Glutamatergic neuron (in vitro differentiated cells): Measurements from ENCODE around the gene DDX56. TPM values are rescaled to one million over a fixed set of nuclear protein-coding genes. Genes with fewer than 3 reads are reported as not detected.

Source experiments
- DNase-seq: peaks from one replicate; pipeline ENCODE4 v3.0.0; 2022
- H3K27ac Mint-ChIP-seq: one replicate; pipeline ENCODE4 v1.8.0; 2020; ENCODE audit warnings: mild to moderate bottlenecking, mixed read lengths, inconsistent platforms; ENCODE audit not compliant: unreplicated experiment
- H3K27me3 Mint-ChIP-seq: one replicate; pipeline ENCODE4 v1.8.0; 2020; ENCODE audit warnings: mild to moderate bottlenecking, moderate library complexity, mixed read lengths, inconsistent platforms; ENCODE audit not compliant: unreplicated experiment
- H3K36me3 Mint-ChIP-seq: one replicate; pipeline ENCODE4 v1.8.0; 2020; ENCODE audit warnings: mild to moderate bottlenecking, mixed read lengths, inconsistent platforms; ENCODE audit not compliant: unreplicated experiment
- H3K4me1 Mint-ChIP-seq: one replicate; pipeline ENCODE4 v1.8.0; 2020; ENCODE audit warnings: mild to moderate bottlenecking, low read depth, mixed read lengths, inconsistent platforms; ENCODE audit not compliant: unreplicated experiment
- H3K4me3 Mint-ChIP-seq: one replicate; pipeline ENCODE4 v1.8.0; 2020; ENCODE audit warnings: mild to moderate bottlenecking, mixed read lengths, inconsistent platforms; ENCODE audit not compliant: unreplicated experiment
- H3K9me3 Mint-ChIP-seq: one replicate; pipeline ENCODE4 v1.8.0; 2020; ENCODE audit warnings: mild to moderate bottlenecking, moderate library complexity, mixed read lengths, inconsistent platforms; ENCODE audit not compliant: unreplicated experiment
- CTCF ChIP-seq: fragments of 200-600 bp; sonication (generic); IDR thresholded peaks from one replicate; pipeline ENCODE4 v1.5.0; 2021; ENCODE audit not compliant: partially characterized antibody, unreplicated experiment
- total RNA-seq: library from RNA; stranded (reverse); fragmentation: NEBNext Ultra II Directional; extraction: Animal tissue kit (Norgen Biotek cat#: 25700); gene quantifications from one replicate; pipeline ENCODE4 v1.2.1, GENCODE V29; 2021; ENCODE audit not compliant: unreplicated experiment

Gene DDX56
- total RNA-seq, 1 donor from 2014 or later = 84.3 TPM

GRCh38 chr7:44618753-44619152 is 45.0 kb upstream of the DDX56 start:
- H3K36me3 Mint-ChIP-seq = no peaks in the 10 kb centered on the region
- peaks cover 3% of the 10 kb centered on the region for H3K9me3 Mint-ChIP-seq
- H3K27me3 Mint-ChIP-seq = peaks cover 3% of the 10 kb centered on the region
- no peak overlapping the region for H3K4me3 Mint-ChIP-seq
- TF ChIP-seq CTCF = no peak
- H3K27ac Mint-ChIP-seq = no peak overlapping the region
- peaks cover 19% of the 10 kb centered on the region for H3K4me1 Mint-ChIP-seq
- DNase-seq = no peak

- no peak for DNase-seq
- no peaks in the 10 kb centered on the region for H3K36me3 Mint-ChIP-seq
- H3K27me3 Mint-ChIP-seq = peaks cover 3% of the 10 kb centered on the region
- no peak for TF ChIP-seq CTCF
- H3K4me3 Mint-ChIP-seq = no peak overlapping the region
- H3K4me1 Mint-ChIP-seq = peaks cover 17% of the 10 kb centered on the region
- peaks cover 3% of the 10 kb centered on the region for H3K9me3 Mint-ChIP-seq
- no peak overlapping the region for H3K27ac Mint-ChIP-seq
These were observed 44.3 kb upstream of the DDX56 start for GRCh38 chr7:44618045-44618444.

GRCh38 chr7:44617225-44617890 is 43.6 kb upstream of the DDX56 start:
- DNase-seq = no peak

GRCh38 chr7:44616545-44616944 is 42.8 kb upstream of the DDX56 start:
- TF ChIP-seq CTCF = no peak
- H3K27me3 Mint-ChIP-seq = peaks cover 4% of the 10 kb centered on the region
- H3K27ac Mint-ChIP-seq = no peak overlapping the region
- H3K9me3 Mint-ChIP-seq = peaks cover 4% of the 10 kb centered on the region
- DNase-seq = no peak
- peaks cover 16% of the 10 kb centered on the region for H3K4me1 Mint-ChIP-seq
- no peak overlapping the region for H3K4me3 Mint-ChIP-seq
- no peaks in the 10 kb centered on the region for H3K36me3 Mint-ChIP-seq

More at GRCh38 chr7:44617225-44617890, 43.6 kb upstream of the DDX56 start:
- H3K36me3 Mint-ChIP-seq = no peaks in the 10 kb centered on the region
- peaks cover 3% of the 10 kb centered on the region for H3K9me3 Mint-ChIP-seq
- H3K27me3 Mint-ChIP-seq = peaks cover 4% of the 10 kb centered on the region
- H3K4me1 Mint-ChIP-seq = peaks cover 16% of the 10 kb centered on the region
- no peak for TF ChIP-seq CTCF
- H3K27ac Mint-ChIP-seq = no peak overlapping the region
- H3K4me3 Mint-ChIP-seq = no peak overlapping the region

GRCh38 chr7:44615793-44616192 is 42.1 kb upstream of the DDX56 start:
- H3K9me3 Mint-ChIP-seq = peaks cover 4% of the 10 kb centered on the region
- peaks cover 4% of the 10 kb centered on the region for H3K27me3 Mint-ChIP-seq
- no peak overlapping the region for H3K27ac Mint-ChIP-seq

More at GRCh38 chr7:44615793-44616192, 42.1 kb upstream of the DDX56 start:
- no peak for TF ChIP-seq CTCF
- no peak for DNase-seq
- Mint-ChIP-seq H3K4me1 (peaks cover 16% of the 10 kb centered on the region), H3K4me3 (no peak overlapping the region), H3K36me3 (no peaks in the 10 kb centered on the region)
